K562 (cell line): ENCODE measurements around the gene PHOSPHO1. TPM values are rescaled to one million over a fixed set of nuclear protein-coding genes. Genes with fewer than 3 reads are reported as not detected.
A peak's percentile ranks its signal among the peaks of the same experiment; 100 is the strongest.

Source experiments
- BHLHE40 ChIP-seq: IDR thresholded peaks from 2 replicates; pipeline ENCODE4 v1.6.1; 2011; ENCODE audit warnings: low read length, improper control_type of control experiment
- CBFA2T2 ChIP-seq: fragments of 450-650 bp; conservative IDR thresholded peaks from 2 replicates; pipeline ENCODE4 v1.6.1; 2017; ENCODE audit warnings: mild to moderate bottlenecking
- COPS2 ChIP-seq: fragments of 450-650 bp; conservative IDR thresholded peaks from 2 replicates; pipeline ENCODE4 v1.6.1; 2016; ENCODE audit warnings: mild to moderate bottlenecking, moderate library complexity
- CREB3L1 ChIP-seq: fragments of 450-650 bp; IDR thresholded peaks from 2 replicates; pipeline ENCODE4 v1.6.1; 2014; ENCODE audit warnings: low read depth, mild to moderate bottlenecking, moderate library complexity, borderline replicate concordance
- ERF ChIP-seq: fragments of 450-650 bp; formaldehyde crosslinking; IDR thresholded peaks from 2 replicates; pipeline ENCODE4 v1.4.0; 2020; ENCODE audit warnings: mild to moderate bottlenecking, mixed read lengths
- KAT2B ChIP-seq: IDR thresholded peaks from one replicate; pipeline ENCODE4 v1.6.1; 2012; ENCODE audit warnings: low read depth, mild to moderate bottlenecking, control low read depth, inconsistent platforms, low read length, moderate library complexity
- L3MBTL2 ChIP-seq: fragments of 450-650 bp; IDR thresholded peaks from 2 replicates; pipeline ENCODE4 v1.6.1; 2016; ENCODE audit warnings: mild to moderate bottlenecking, moderate library complexity
- MYBL2 ChIP-seq, 2 experiments: fragments of 450-650 bp in 1 of 2; sonication (generic) in 1 of 2; formaldehyde crosslinking in 1 of 2; IDR thresholded peaks; 2 replicates each; pipeline versions ENCODE4 v1.6.1 to v1.8.1; 2017 to 2022; ENCODE audit warnings: borderline replicate concordance in 1 of 2, inconsistent platforms in 1 of 2, low read depth in 1 of 2, mild to moderate bottlenecking in 1 of 2, missing genetic modification reagents in 1 of 2, moderate library complexity in 1 of 2
- PKNOX1 ChIP-seq: fragments of 450-650 bp; IDR thresholded peaks from 2 replicates; pipeline ENCODE4 v1.6.1; 2016
- TRIM24 ChIP-seq, 2 experiments: fragments of 450-650 bp; IDR thresholded peaks; 2 replicates each; pipeline ENCODE4 v1.6.1; 2016
- VEZF1 ChIP-seq: fragments of 200-800 bp; sonication (Bioruptor generic); IDR thresholded peaks from 2 replicates; pipeline ENCODE4 v1.6.1; 2017; ENCODE audit warnings: missing genetic modification characterization, missing compliant biosample characterization
- ZNF277 ChIP-seq: fragments of 250-450 bp; sonication (Bioruptor Pico); IDR thresholded peaks from 2 replicates; pipeline ENCODE4 v1.8.0; 2022; ENCODE audit warnings: inconsistent platforms, mild to moderate bottlenecking, moderate library complexity, borderline replicate concordance
- ZNF3 ChIP-seq: fragments of 250-450 bp; sonication (Bioruptor Pico); IDR thresholded peaks from 2 replicates; pipeline ENCODE4 v1.5.0; 2021; ENCODE audit warnings: mild to moderate bottlenecking, moderate library complexity
- ZNF592 ChIP-seq: fragments of 450-650 bp; IDR thresholded peaks from 2 replicates; pipeline ENCODE4 v1.6.1; 2017; ENCODE audit warnings: antibody characterized with exemption, mild to moderate bottlenecking
- polyA plus RNA-seq, 8 experiments: library from polyadenylated mRNA; depleted of rRNA in 4 of 8; stranded (reverse) in 5 of 8; unstranded in 3 of 8; fragments of >200 nt; fragmentation: Nextera tagmentation in 2 of 8; fragmentation: Illumina TruSeq in 1 of 8; extraction: Ambion mirVana in 2 of 8; extraction: Trizol in 1 of 8; gene quantifications; 2 replicates each; pipeline versions ENCODE4 v1.2.1 to v1.2.3, GENCODE V29; 2011 to 2014; ENCODE audit warnings: inconsistent platforms in 1 of 8, missing spikeins in 1 of 8
- total RNA-seq, 7 experiments: library from RNA; depleted of rRNA in 6 of 7; stranded (reverse); fragments of >200 nt in 6 of 7; fragmentation: Illumina TruSeq in 2 of 7; extraction: Trizol in 2 of 7; gene quantifications; 2 replicates each; pipeline versions ENCODE4 v1.2.1 to v1.2.3, GENCODE V29; 2011 to 2021; ENCODE audit warnings: low replicate concordance in 1 of 7

PHOSPHO1 gene
- total and polyA plus RNA-seq, 9 of the 15 experiments (the other 6 are each of a cell fraction or from before 2014, with no cell fraction given) = 0.06 to 0.07 TPM; not detected in 7

- TF ChIP-seq ZNF592 (peak; percentile 68; the same call in 1 of the 2 replicates), CBFA2T2 (no peak), COPS2 (no peak), BHLHE40 (peak; percentile 43; the same call in 1 of the 2 replicates), PKNOX1 (peak; percentile 20; the same call in 1 of the 2 replicates), L3MBTL2 (peak; percentile 69; the same call in 1 of the 2 replicates), MYBL2 (IDR thresholded peaks at IDR 0.05; ENCODE audit: low read depth) (no peak), MYBL2 (CRISPR knock-in tag; IDR thresholded peaks at IDR 0.05; ENCODE audit: borderline replicate concordance) (no peak), ERF (CRISPR knock-in tag) (no peak), ZNF3 (CRISPR knock-in tag) (no peak), ZNF277 (CRISPR knock-in tag) (no peak), TRIM24 (IDR thresholded peaks at IDR 0.05) (no peak), VEZF1 (CRISPR knock-in tag) (peak; percentile 44; the same call in 1 of the 2 replicates), CREB3L1 (peak; percentile 37; the same call in 1 of the 2 replicates), KAT2B (no peak)
Observed at GRCh38 chr17:49260011-49260816, 29.6 kb upstream of the PHOSPHO1 start (continued).
